HG03139 (cell line): ENCODE data around the gene GRAMD2B.
"Not testable (repeated sequence)": the region's sequence is repeated elsewhere in the genome, so short reads cannot be mapped to it uniquely, and the experiment has no call there.

ENCODE experiments used
- ATAC-seq: cut with Tn5 transposase; IDR thresholded peaks from one replicate; pipeline ENCODE4 v1.9.1; 2021; ENCODE audit not compliant: unreplicated experiment

GRAMD2B gene

DNA sequence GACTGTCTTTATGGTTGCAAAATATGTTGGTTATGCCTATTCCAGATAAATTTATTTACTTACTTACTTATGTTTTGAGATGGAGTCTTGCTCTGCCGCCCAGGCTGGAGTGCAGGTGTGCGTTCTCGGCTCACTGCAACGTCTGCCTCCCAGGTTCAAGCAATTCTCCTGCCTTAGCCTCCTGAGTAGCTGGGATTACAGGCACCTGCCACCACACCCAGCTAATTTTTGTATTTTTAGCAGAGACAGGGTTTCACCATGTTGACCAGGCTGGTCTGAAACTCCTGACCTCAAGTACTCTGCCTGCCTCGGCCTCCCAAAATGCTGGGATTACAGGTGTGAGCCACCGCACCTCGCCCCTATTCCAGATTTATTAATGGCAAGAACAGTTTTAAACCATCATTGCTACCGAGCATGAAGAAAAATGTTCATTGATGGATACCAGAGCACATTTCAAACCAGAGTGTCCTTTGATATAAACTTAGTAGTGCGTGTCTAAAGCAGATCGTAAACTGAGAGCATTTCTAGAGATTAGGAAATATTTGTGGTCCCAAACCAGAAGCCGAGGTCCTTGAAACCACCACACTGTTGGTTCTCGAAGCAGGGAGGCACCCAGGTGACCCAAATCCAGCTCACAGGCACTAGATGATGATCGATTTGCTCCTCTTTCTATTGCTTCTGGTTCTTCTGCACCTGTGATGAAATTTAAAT lies 85.2 kb downstream of the GRAMD2B start:
- no peak for ATAC-seq

GRCh38 chr5:126508962-126509279 lies 85.7 kb downstream of the GRAMD2B start:
- no peak for ATAC-seq

DNA sequence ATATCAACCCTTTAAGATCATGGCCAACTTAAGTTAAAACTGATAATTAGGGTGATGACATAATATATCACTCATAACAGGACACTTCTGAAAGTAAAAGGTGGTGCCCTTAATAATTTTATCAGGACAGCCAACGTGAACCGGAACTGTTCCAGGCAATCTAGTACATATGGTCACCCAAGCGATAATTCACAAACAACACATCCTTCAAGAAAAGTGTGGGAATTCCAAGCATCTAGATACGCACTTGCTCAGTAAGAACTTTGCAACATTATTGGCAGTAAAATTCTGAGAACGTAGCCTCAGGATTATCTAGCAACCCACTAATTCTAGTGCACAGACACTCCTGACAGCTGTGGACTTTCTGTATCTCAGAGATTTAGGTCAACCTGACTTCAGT lies 86.1 kb downstream of the GRAMD2B start:
- ATAC-seq: no peak

- ATAC-seq: no peak
Measured at GRCh38 chr5:126511961-126512360, 88.8 kb downstream of the GRAMD2B start.

DNA sequence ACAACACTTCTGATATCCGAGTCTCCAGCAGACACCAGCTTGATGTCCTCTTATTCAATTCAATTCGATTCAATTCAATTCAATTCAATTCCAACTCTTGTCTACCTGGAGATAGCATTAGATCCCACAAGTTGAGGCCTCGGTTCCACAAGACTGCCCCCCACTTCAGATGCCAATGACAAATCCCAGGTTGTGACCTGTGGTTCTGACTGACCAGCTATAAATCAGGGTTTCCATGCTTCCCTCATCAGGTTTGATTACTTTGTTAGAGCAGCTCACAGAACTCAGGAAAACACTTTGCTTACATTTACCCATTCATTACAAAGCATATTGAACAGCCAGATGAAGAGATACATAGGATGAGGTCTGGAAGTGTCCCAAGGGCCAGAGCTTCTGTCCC lies 89.2 kb downstream of the GRAMD2B start:
- no peak for ATAC-seq

DNA sequence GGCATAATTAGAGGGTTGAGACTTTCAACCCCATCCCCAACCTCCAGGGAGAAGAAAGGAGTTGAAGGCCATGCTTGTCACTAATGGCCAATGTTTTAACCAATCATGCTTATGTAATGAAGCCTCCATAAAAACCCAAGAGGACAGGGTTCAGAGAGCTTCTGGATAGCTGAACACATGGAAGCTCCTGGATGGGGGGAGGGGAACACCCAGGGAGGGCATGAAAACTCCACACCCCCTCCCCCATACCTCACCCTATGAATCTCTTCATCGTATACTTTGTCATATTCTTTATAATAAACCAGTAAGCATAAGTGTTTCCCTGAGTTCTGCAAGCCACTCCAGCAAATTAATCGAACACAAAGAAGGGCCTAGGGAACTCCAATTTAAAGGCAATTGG lies 90.1 kb downstream of the GRAMD2B start:
- no peak for ATAC-seq

GRCh38 chr5:126513703-126514102 lies 90.5 kb downstream of the GRAMD2B start:
- ATAC-seq: no peak

DNA sequence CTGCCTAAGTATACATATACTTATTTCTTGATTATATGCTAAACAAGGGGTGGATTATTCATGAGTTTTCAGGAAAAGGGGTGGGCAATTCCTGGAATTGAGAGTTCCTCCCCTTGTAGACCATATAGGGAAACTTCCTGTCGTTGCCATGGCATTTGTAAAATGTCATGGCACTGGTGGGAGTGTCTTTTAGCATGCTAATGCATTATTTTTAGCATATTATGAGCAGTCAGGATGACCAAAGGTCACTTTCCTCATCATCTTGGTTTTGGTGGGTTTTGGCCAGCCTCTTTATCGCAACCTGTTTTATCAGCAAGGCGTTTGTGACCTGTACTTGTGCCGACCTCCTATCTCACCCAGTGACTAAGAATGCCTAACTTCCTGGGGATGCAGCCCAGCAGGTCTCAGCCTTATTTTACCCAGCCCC lies 90.9 kb downstream of the GRAMD2B start:
- no peak for ATAC-seq

DNA sequence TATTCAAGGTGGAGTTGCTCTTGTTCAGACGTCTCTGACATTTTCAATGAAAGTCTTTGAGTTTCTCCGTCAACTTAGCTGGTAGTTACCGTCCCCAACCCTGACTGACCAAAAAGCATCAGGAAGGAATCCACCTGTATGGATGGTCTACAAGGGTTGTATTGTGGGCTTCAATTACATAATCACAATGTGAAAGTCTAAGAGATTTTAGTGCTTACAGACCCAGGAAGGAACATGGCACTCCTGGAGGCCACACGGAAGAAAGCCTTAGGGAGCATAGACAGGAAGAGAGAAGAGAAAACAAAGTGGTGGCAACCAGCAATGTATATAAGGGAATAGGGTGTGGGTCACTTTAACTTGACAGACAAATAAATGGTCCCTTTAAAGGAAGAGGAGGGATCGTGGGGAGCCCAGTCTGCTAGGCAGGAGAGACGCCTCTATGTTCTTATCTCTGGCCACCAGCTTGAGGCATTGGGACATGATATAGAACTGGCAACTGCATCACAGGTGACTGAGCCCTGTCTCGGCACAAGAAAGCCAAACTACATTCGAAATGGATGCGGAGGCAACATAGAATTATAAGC lies 91.4 kb downstream of the GRAMD2B start:
- ATAC-seq: no peak

DNA sequence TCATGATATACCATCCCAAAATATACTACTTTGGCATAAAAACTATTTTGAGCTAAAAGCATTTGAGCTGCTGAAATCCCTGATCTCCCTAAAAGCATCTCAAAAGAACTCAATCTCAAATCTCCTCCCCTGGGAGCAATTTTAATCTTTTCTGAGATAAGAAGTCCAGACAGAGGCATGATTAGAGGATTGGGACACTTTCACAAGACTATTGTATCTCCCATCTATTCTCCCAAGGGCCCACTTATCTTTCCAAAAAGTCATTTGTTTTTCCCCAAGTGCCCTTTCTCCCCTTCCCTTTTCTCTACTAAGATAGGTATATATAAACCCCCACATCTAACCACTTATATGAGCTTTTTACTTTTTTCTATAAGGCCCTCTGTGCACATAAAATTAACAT lies 92.1 kb downstream of the GRAMD2B start:
- ATAC-seq: no peak

- ATAC-seq: no peak
Measured at GRCh38 chr5:126516133-126516532, 92.9 kb downstream of the GRAMD2B start.

DNA sequence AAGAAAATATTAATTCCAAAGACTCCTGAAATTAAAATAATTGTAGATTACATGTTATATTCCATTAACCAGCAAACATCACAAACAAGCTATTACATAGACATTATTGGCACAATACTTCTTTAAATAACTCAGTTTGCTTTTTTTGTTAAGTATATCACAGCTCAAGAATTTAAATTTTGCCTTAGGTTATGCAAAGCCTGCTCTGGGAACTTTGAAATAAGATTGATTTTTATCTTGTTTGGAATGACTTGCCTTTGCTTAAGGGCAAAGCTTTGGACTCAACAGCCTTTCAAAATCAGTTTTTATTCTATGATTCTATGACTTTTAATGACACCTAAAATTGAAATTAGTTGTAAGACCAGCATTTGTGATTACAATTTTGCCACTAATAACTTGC lies 93.6 kb downstream of the GRAMD2B start:
- no peak for ATAC-seq

GRCh38 chr5:126519223-126519622 lies 96.0 kb downstream of the GRAMD2B start:
- not testable (repeated sequence) for ATAC-seq

- no peak for ATAC-seq
Measured at GRCh38 chr5:126519637-126520592, 96.7 kb downstream of the GRAMD2B start.

DNA sequence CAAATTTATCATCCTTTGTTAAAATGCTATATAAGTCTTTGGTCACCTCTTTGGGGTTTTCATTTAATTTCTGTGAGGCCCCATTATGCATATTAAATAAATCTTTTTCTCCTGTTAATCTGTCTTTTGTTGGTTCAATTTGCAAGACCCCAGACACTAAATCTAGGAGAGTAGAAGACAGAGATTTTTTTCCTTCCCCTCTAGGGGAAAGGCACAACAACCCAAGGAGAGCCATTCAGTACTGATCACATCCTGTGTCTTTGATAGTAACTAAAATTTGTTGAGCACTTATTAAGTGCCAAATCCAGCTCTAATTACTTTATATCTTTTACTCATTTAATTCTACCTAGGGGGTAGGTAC lies 97.4 kb downstream of the GRAMD2B start:
- ATAC-seq: no peak

- no peak for ATAC-seq
Measured at GRCh38 chr5:126521130-126521529, 97.9 kb downstream of the GRAMD2B start.

- no peak for ATAC-seq
Measured at GRCh38 chr5:126523818-126524510, 100.8 kb downstream of the GRAMD2B start.

DNA sequence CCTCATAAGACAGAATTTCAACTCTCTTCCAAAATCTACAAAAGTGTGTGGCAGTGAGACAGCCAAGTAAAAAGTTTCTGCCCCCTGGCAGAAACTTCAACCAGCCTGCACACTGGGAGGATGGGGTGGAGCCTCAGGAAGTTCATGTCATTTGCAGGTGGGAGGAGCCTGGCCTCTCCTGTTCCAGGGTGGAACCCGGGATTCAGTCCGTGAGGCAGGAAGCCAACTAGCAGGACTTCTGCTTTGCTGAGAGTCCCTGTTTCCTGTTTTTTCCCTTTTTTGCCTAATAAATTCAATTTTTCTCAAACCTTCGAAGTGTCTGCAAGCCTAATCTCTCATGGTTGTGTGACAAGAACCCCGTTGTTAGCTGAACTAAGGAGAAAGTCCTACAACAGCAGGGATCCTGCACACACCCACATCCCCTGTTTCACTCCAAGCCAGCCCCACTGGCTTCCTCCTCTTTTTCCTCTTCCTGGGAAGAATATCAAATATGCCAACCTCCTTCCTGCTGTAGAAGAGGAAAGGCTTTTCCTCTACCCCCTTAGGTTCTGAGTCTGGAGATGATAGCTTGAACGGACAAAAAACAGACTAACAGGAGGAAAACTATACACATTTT lies 102.5 kb downstream of the GRAMD2B start:
- no peak for ATAC-seq

DNA sequence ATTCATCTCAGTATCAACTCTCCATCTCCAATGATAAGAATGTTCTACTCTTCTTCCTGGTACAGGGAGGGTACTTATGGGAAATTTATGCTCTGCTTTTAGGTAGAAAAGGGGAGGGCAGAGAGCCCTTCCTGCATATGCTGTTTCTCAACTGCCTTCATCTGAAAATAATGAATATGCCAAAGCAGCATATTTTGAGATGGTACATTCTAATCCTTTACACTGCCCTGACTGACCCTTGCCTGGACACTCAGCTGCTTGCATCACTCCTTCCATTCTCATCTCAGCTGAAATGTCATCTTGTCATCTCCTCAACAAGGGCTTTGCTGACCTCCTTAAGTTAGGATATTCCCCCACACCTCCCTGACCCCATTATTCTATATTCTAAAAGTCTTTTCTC lies 103.3 kb downstream of the GRAMD2B start:
- no peak for ATAC-seq

- ATAC-seq: no peak
Measured at GRCh38 chr5:126527158-126527557, 103.9 kb downstream of the GRAMD2B start.

GRCh38 chr5:126527892-126528291 lies 104.7 kb downstream of the GRAMD2B start:
- no peak for ATAC-seq
